GM10248 (cell line): ENCODE data around the gene IL6R.

Experiments
- CTCF ChIA-PET: fragments of 300-600 bp; sonication (Branson Sonifier 250); formaldehyde crosslinking; extraction: SDS; loops from one replicate; lab custom pipeline; 2021; ENCODE audit warnings: antibody characterized with exemption; lab: Yijun Ruan, JAX
- POLR2A ChIA-PET: fragments of 350-650 bp; sonication (Branson Sonifier 250); formaldehyde crosslinking; extraction: SDS; loops from one replicate; lab custom pipeline; 2020; ENCODE audit warnings: antibody characterized with exemption; lab: Yijun Ruan, JAX
- DNase-seq: peaks from one replicate; pipeline ENCODE4 v3.0.0; 2012; ENCODE audit errors: extremely low spot score
- TF ChIP-seq, protein P1 (sequence below): IDR thresholded peaks from 2 replicates; pipeline ENCODE4 v1.5.1; 2012; ENCODE audit warnings: mild to moderate bottlenecking, low read depth; ENCODE audit errors: extremely low read depth, missing control alignments, control extremely low read depth

Gene IL6R

DNA sequence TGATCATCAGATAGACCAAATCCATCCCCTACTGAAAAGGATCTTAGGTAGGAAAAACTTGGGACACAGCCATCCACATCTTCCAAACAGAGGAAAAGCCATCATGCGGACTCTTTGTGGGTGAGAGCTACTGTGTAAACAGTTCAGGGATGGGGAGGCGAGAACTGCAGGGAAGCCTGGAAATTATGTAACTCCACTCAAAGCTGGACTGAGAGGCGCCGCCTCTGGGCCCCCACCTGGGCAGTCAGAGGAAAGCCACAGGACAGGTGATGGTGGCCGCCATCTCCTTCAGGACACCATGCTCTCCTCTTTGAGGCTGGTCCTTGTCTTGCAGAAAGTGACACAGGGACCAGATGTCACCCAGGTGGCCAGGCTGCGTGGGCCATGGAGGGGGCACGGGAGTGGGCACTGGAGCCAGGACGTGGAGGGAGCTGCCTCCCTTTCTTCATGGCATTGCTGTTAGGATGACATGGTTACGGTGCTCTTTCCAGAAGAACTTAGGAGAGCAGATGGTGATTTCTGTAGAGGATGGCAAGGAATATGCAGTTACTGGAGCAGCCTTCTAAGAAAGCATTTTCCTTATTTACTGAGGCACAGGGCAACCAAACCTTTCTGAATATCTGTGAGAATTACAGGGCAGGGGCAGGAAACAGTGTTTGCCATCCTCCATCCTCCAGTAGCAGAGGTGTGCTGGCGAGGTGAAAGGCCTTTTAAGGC, 64.9 kb downstream of the IL6R start:
- ChIA-PET POLR2A (no interaction called here), CTCF (interaction anchor here (1.0 to 4.3 kb wide), 2 partner anchors 10 to 77 kb away, joined by 3 to 17 read pairs; no protein-coding TSS in a partner anchor)
- DNase-seq: no peak
- TF ChIP-seq, protein P1, sequence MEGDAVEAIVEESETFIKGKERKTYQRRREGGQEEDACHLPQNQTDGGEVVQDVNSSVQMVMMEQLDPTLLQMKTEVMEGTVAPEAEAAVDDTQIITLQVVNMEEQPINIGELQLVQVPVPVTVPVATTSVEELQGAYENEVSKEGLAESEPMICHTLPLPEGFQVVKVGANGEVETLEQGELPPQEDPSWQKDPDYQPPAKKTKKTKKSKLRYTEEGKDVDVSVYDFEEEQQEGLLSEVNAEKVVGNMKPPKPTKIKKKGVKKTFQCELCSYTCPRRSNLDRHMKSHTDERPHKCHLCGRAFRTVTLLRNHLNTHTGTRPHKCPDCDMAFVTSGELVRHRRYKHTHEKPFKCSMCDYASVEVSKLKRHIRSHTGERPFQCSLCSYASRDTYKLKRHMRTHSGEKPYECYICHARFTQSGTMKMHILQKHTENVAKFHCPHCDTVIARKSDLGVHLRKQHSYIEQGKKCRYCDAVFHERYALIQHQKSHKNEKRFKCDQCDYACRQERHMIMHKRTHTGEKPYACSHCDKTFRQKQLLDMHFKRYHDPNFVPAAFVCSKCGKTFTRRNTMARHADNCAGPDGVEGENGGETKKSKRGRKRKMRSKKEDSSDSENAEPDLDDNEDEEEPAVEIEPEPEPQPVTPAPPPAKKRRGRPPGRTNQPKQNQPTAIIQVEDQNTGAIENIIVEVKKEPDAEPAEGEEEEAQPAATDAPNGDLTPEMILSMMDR: no peak

DNA sequence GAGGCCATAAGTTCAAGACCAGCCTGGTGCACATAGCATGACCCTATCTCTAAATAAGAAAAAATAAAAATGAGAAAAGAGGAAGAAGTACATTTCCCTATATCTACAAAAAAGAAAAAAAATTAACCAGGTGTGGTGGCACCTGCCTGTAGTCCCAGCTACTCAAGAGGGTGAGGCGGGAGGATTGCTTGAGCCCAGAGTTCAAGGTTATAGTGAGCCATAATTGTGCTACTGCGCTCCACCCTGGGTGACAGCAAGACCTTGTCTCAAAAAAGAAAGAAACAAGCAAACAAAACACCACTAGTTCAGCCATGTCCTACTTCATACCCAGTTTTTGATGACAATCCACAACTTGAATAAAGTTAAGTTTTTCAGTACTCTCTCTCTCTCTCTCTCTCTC, 66.2 kb downstream of the IL6R start:
- ChIA-PET POLR2A (no interaction called here), CTCF (interaction anchor here (1.3 to 4.3 kb wide), 6 partner anchors 8 to 117 kb away, joined by 3 to 17 read pairs (median 4); no protein-coding TSS in a partner anchor)
- TF ChIP-seq, protein P1: no peak
- DNase-seq: no peak

DNA sequence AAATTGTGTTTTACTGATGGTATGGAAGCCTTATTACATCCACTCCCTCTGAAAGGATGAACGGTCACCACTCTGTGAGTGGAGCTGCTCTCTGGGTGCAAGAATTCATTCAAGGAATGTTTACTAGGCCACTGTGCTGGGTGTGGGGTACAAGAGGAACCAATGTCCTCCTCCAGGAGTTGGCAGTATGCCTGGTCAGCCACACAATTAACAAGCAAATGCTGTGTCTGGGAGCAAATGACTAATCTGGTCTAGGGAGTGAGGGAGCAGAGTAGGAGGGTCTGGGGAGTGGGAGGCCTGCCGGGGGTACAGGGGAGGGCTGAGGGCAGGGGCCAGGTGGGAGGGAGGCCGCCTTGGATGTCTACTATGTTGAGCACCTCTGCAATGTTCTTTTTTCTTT, 69.7 kb downstream of the IL6R start:
- DNase-seq: no peak
- TF ChIP-seq, protein P1: no peak
- ChIA-PET POLR2A (no interaction called here), CTCF (interaction anchor here (1.3 to 11.7 kb wide), 3 partner anchors 10 to 77 kb away, joined by 3 to 369 read pairs (median 4); partner anchors contain the start of gene UBE2Q1)

DNA sequence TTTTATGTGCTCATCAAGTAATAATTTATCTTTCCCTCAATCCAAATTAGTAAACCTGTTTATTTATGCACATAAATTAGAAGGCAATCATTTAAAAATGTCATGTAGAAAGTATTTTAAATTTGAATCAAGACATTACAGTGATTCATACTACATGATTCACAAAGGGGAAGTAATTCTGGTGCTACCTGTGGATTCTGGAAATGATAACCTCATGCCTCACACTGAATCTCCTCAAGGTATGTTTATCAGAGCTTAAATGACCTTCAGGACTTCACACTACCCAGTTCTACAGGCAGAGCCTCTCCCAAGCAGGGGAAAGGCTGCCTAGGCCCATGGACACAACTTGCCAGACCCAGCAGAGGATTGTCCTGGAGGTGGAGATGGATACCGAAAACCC, 71.6 kb downstream of the IL6R start:
- POLR2A ChIA-PET: no interaction called here
- TF ChIP-seq, protein P1: no peak
- CTCF ChIA-PET: interaction anchor here (11.7 kb wide), 1 partner anchor 75 kb away, joined by 369 read pairs; the partner anchor contains the start of gene UBE2Q1
- no peak for DNase-seq

DNA sequence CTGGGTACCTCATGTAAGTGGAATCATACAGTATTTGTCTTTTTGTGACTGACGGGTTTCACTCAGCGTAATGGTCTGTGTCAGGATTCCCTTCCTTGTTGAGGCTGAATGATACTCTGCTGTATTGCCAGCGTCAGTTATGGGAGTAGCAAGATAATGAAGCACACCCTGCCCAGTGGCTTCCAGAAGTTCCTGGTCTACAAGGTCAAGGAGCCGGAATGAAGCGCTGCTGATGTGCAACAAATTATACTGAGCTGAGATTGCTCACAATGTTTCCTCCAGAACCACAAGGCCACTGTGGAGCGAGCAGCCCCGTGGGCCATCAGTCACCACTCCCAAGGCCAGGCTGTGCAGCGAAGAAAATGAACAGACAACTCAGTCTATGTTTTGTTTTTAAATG, 72.9 kb downstream of the IL6R start:
- ChIA-PET CTCF (interaction anchor here (4.0 to 11.7 kb wide), 4 partner anchors 11 to 142 kb away, joined by 14 to 369 read pairs (median 52); partner anchors contain the start of gene UBE2Q1), POLR2A (no interaction called here)

DNA sequence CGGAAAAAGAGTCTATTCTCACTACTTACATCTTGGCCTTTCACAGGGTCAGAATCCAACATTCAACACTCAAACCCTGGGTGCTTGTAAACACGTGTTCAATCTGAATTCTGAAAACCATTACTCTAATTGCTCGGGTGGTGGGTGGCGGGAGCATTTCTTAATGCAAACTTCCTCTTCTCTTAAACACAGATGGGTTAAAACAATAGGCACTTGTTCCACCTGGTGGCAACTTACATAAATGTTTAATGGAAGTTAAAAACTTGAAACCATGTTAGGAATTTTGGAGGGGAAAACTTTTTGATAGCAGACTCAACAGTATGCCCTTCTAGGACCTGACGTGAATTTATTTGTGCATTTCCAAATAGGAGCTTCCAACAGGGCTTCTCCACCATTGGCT, 73.5 kb downstream of the IL6R start:
- POLR2A ChIA-PET: no interaction called here
- CTCF ChIA-PET: interaction anchor here (1.0 to 11.7 kb wide), 40 partner anchors 11 to 606 kb away, joined by 3 to 369 read pairs (median 5); partner anchors contain the start of genes PMVK and UBE2Q1
- peak; percentile 47 for DNase-seq
- TF ChIP-seq, protein P1: peak; percentile 3

More for the DNA sequence above, 72.9 kb downstream of the IL6R start:
- no peak for DNase-seq
- TF ChIP-seq, protein P1: no peak
